A673 (cell line): Measurements from ENCODE around the gene USP34.

Experiments
- EZH2 ChIP-seq: fragments of 200-600 bp; sonication (generic); IDR thresholded peaks from 2 replicates; pipeline ENCODE4 v1.6.1; 2017; ENCODE audit warnings: borderline replicate concordance, low read depth, mild to moderate bottlenecking, mixed read lengths, antibody characterized with exemption, low read length; ENCODE audit not compliant: poor library complexity, severe bottlenecking
- TF ChIP-seq, protein P1 (sequence below): fragments of 300-800, 200-600 bp; sonication (generic); conservative IDR thresholded peaks from 2 replicates; pipeline ENCODE4 v1.5.1; 2017; ENCODE audit warnings: low read depth, mild to moderate bottlenecking, antibody characterized with exemption, low read length, moderate library complexity, mixed read lengths

DNA sequence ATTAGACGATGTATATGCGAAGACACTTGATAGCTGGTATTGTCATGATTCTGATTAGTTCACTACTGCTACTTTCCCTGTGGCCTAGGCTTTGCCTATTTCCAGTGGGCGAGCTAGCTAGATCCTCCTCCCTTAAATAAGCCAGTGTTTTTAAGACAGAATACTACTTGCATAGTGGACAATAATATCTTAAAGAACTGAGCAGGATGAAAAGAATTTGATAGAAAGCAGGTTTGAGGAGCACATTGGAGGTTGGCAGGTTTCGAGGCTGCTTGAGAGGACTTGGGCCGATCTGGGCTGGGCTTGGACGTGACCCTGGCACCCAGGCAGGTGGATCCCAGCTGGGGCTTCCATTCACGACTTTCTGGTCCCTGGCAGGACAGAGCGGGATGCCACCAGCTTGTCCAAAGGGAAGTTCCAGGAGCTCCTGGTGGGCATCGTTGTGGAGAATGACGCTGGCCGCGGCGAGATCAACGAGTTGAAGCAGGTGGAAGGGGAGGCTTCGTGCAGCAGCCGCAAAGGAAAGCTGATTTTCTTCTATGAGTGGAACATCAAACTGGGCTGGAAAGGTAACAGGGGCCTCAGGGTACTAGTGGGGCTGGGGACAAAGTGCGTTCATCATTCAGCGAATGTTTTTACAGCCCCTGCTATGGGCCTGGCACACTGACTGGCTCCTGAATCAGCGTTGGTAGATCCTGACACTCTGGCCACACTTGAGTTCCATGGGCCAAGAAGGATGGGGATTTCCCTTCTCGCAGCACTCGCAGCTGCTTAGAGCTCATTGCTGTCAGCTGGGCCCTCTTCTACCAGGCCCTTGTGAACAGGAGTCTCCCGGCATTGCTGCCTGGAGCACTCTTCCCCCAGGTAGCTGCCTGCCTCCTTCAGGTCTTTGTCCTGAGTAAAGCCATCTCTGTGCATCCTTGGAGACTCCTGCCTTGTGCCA is 292.0 kb downstream of the USP34 start:
- TF ChIP-seq, protein P1, sequence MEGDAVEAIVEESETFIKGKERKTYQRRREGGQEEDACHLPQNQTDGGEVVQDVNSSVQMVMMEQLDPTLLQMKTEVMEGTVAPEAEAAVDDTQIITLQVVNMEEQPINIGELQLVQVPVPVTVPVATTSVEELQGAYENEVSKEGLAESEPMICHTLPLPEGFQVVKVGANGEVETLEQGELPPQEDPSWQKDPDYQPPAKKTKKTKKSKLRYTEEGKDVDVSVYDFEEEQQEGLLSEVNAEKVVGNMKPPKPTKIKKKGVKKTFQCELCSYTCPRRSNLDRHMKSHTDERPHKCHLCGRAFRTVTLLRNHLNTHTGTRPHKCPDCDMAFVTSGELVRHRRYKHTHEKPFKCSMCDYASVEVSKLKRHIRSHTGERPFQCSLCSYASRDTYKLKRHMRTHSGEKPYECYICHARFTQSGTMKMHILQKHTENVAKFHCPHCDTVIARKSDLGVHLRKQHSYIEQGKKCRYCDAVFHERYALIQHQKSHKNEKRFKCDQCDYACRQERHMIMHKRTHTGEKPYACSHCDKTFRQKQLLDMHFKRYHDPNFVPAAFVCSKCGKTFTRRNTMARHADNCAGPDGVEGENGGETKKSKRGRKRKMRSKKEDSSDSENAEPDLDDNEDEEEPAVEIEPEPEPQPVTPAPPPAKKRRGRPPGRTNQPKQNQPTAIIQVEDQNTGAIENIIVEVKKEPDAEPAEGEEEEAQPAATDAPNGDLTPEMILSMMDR = no peak
- no peak for TF ChIP-seq EZH2
